HEK293 (cell line): ENCODE data around the gene NMB.

Experiments used
- ATF2 ChIP-seq: fragments of 450-650 bp; formaldehyde crosslinking; IDR thresholded peaks from 2 replicates; pipeline ENCODE4 v1.5.1; 2016; ENCODE audit warnings: missing biosample characterization, missing genetic modification characterization, low read depth
- CTCF ChIP-seq: fragments of 450-650 bp; formaldehyde crosslinking; IDR thresholded peaks from 2 replicates; pipeline ENCODE4 v1.5.1; 2016; ENCODE audit warnings: missing biosample characterization, missing genetic modification characterization
- TSHZ1 ChIP-seq: fragments of 450-650 bp; formaldehyde crosslinking; IDR thresholded peaks from 2 replicates; pipeline ENCODE4 v1.5.1; 2016; ENCODE audit warnings: missing biosample characterization, missing genetic modification characterization, borderline replicate concordance
- YY1 ChIP-seq: fragments of 450-650 bp; formaldehyde crosslinking; IDR thresholded peaks from 2 replicates; pipeline ENCODE4 v1.5.1; 2018; ENCODE audit warnings: missing biosample characterization, missing genetic modification characterization
- ZBTB1 ChIP-seq: fragments of 450-650 bp; formaldehyde crosslinking; IDR thresholded peaks from 2 replicates; pipeline ENCODE4 v1.5.1; 2016; ENCODE audit warnings: missing biosample characterization, missing genetic modification characterization
- ZBTB20 ChIP-seq: fragments of 450-650 bp; formaldehyde crosslinking; IDR thresholded peaks from 2 replicates; pipeline ENCODE4 v1.5.1; 2016; ENCODE audit warnings: missing biosample characterization, missing genetic modification characterization
- ZBTB48 ChIP-seq: fragments of 450-650 bp; formaldehyde crosslinking; IDR thresholded peaks from 2 replicates; pipeline ENCODE4 v1.5.1; 2016; ENCODE audit warnings: missing biosample characterization, missing genetic modification characterization
- ZEB2 ChIP-seq: fragments of 450-650 bp; formaldehyde crosslinking; IDR thresholded peaks from 2 replicates; pipeline ENCODE4 v1.5.1; 2016; ENCODE audit warnings: missing biosample characterization, missing genetic modification characterization
- ZNF121 ChIP-seq: fragments of 450-650 bp; formaldehyde crosslinking; IDR thresholded peaks from 2 replicates; pipeline ENCODE4 v1.5.1; 2016; ENCODE audit warnings: missing biosample characterization, missing genetic modification characterization
- ZNF133 ChIP-seq: fragments of 450-650 bp; formaldehyde crosslinking; IDR thresholded peaks from 2 replicates; pipeline ENCODE4 v1.5.1; 2016; ENCODE audit warnings: missing biosample characterization, missing genetic modification characterization
- ZNF423 ChIP-seq: fragments of 450-650 bp; formaldehyde crosslinking; IDR thresholded peaks from 2 replicates; pipeline ENCODE4 v1.5.1; 2016; ENCODE audit warnings: missing biosample characterization, missing genetic modification characterization
- ZNF670 ChIP-seq: fragments of 450-650 bp; formaldehyde crosslinking; IDR thresholded peaks from 2 replicates; pipeline ENCODE4 v1.5.1; 2016; ENCODE audit warnings: missing biosample characterization, missing genetic modification characterization, low read depth
- TF ChIP-seq, protein P1 (sequence below): fragments of 450-650 bp; formaldehyde crosslinking; optimal IDR thresholded peaks from 2 replicates; pipeline ENCODE3; 2016; ENCODE audit warnings: missing biosample characterization, mild to moderate bottlenecking, missing genetic modification characterization
- TF ChIP-seq, protein P2 (sequence below): fragments of 450-650 bp; IDR thresholded peaks from 2 replicates; pipeline ENCODE4 v1.5.1; 2018; ENCODE audit warnings: missing biosample characterization, missing genetic modification characterization

DNA sequence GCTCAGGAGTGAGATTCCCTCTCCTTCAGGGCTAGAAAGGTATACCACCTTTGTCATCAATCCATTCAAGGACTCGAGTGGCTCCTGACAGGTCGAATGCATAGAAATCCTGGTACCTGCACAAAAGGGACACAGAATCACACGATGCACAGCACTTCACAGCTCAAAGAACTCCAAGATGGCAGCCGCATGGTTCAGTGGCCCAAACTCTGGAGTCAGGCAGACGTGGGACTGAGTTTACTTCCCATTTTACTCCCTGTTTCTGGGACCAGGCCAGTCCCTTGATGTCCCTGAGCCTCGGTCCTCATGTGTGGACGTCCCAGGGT is 4.5 kb downstream of the NMB start:
- TF ChIP-seq ZBTB20 (tag by site-specific recombination) (no peak), ZNF670 (tag by site-specific recombination) (no peak), ZEB2 (tag by site-specific recombination) (no peak), CTCF (tag by site-specific recombination) (no peak), YY1 (tag by site-specific recombination) (no peak), ZBTB48 (tag by site-specific recombination) (no peak), ZNF423 (tag by site-specific recombination) (no peak), ATF2 (tag by site-specific recombination) (no peak), ZNF121 (tag by site-specific recombination) (no peak), TSHZ1 (tag by site-specific recombination) (no peak), ZNF133 (tag by site-specific recombination) (no peak), ZBTB1 (tag by site-specific recombination) (no peak)
- TF ChIP-seq, protein P1, sequence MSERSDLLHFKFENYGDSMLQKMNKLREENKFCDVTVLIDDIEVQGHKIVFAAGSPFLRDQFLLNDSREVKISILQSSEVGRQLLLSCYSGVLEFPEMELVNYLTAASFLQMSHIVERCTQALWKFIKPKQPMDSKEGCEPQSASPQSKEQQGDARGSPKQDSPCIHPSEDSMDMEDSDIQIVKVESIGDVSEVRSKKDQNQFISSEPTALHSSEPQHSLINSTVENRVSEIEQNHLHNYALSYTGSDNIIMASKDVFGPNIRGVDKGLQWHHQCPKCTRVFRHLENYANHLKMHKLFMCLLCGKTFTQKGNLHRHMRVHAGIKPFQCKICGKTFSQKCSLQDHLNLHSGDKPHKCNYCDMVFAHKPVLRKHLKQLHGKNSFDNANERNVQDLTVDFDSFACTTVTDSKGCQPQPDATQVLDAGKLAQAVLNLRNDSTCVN, result no peak
- TF ChIP-seq, protein P2, sequence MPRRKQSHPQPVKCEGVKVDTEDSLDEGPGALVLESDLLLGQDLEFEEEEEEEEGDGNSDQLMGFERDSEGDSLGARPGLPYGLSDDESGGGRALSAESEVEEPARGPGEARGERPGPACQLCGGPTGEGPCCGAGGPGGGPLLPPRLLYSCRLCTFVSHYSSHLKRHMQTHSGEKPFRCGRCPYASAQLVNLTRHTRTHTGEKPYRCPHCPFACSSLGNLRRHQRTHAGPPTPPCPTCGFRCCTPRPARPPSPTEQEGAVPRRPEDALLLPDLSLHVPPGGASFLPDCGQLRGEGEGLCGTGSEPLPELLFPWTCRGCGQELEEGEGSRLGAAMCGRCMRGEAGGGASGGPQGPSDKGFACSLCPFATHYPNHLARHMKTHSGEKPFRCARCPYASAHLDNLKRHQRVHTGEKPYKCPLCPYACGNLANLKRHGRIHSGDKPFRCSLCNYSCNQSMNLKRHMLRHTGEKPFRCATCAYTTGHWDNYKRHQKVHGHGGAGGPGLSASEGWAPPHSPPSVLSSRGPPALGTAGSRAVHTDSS (tag by site-specific recombination), result no peak
